Measurements from ENCODE around the gene TOGARAM2. TPM values are rescaled to one million over a fixed set of nuclear protein-coding genes. Genes with fewer than 3 reads are reported as not detected.

Gene TOGARAM2
- total and polyA plus RNA-seq, 2 of the 13 experiments (the other 11 are each of a cell fraction or from before 2014, with no cell fraction given) = under 0.01 to 0.05 TPM

- H3K79me2 ChIP-seq (ENCODE audit: insufficient read depth, low read length) = no peaks in the 10 kb centered on the region
- POLR2A ChIA-PET = no interaction called here
- no peak overlapping the region for H3K27ac ChIP-seq (ENCODE audit: extremely low read length, insufficient read depth, low read length)
- 0% methylated on average over 2 of the region's 2 CpGs for WGBS (ENCODE audit: low lambda C conversion rate)
- BruUV-seq (replicated peaks) = no TSS peak
- peaks cover 2 to 10% of the 10 kb centered on the region in 2 experiments; a peak in 2 of 5 replicates for H3K27me3 ChIP-seq (ENCODE audit: control insufficient read depth in 1 of 2, insufficient read depth in 2 of 2, low read length in 2 of 2)
- no peak overlapping the region for H3K4me2 ChIP-seq (ENCODE audit: low read depth, low read length)
- CTCF ChIA-PET (ENCODE audit: low intra/inter-chr PET ratio, low total read pairs) = no interaction called here
- intact Hi-C loops (cut with micrococcal nuclease; ENCODE audit: unreplicated experiment) (no loop called here), in situ Hi-C loops (cut with HindIII; ENCODE audit: extremely low pct_ligation_motif_present, low pct_unique_long_range_greater_than_20kb) (no loop called here)
- H3K36me3 ChIP-seq (replicated peaks in 1 of 2; ENCODE audit: control insufficient read depth in 1 of 2, insufficient read depth in 2 of 2, low read length in 2 of 2) = no peaks in the 10 kb centered on the region
- TF ChIP-seq NPAS2 (CRISPR knock-in tag; IDR thresholded peaks at IDR 0.05; ENCODE audit: borderline replicate concordance) (no peak), AKNA (CRISPR knock-in tag; IDR thresholded peaks at IDR 0.05; ENCODE audit: borderline replicate concordance) (no peak), ZNF274 (CRISPR knock-in tag; IDR thresholded peaks at IDR 0.05) (no peak), ZNF878 (CRISPR knock-in tag; IDR thresholded peaks at IDR 0.05) (no peak), HOXA7 (CRISPR knock-in tag; IDR thresholded peaks at IDR 0.05) (no peak), NFRKB (IDR thresholded peaks at IDR 0.05) (no peak)
- TF ChIP-seq, protein P1, sequence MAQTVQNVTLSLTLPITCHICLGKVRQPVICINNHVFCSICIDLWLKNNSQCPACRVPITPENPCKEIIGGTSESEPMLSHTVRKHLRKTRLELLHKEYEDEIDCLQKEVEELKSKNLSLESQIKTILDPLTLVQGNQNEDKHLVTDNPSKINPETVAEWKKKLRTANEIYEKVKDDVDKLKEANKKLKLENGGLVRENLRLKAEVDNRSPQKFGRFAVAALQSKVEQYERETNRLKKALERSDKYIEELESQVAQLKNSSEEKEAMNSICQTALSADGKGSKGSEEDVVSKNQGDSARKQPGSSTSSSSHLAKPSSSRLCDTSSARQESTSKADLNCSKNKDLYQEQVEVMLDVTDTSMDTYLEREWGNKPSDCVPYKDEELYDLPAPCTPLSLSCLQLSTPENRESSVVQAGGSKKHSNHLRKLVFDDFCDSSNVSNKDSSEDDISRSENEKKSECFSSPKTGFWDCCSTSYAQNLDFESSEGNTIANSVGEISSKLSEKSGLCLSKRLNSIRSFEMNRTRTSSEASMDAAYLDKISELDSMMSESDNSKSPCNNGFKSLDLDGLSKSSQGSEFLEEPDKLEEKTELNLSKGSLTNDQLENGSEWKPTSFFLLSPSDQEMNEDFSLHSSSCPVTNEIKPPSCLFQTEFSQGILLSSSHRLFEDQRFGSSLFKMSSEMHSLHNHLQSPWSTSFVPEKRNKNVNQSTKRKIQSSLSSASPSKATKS (CRISPR knock-in tag; IDR thresholded peaks at IDR 0.05) = no peak
- TF ChIP-seq, protein P2, sequence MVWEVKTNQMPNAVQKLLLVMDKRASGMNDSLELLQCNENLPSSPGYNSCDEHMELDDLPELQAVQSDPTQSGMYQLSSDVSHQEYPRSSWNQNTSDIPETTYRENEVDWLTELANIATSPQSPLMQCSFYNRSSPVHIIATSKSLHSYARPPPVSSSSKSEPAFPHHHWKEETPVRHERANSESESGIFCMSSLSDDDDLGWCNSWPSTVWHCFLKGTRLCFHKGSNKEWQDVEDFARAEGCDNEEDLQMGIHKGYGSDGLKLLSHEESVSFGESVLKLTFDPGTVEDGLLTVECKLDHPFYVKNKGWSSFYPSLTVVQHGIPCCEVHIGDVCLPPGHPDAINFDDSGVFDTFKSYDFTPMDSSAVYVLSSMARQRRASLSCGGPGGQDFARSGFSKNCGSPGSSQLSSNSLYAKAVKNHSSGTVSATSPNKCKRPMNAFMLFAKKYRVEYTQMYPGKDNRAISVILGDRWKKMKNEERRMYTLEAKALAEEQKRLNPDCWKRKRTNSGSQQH (CRISPR knock-in tag; IDR thresholded peaks at IDR 0.05; ENCODE audit: low read depth) = no peak
- H3K4me1 ChIP-seq (ENCODE audit: insufficient read depth, low read length) = no peaks in the 10 kb centered on the region
- H3K4me3 ChIP-seq (replicated peaks in 1 of 3; ENCODE audit: insufficient read depth in 1 of 3, low read depth in 2 of 3, low read length in 3 of 3) = no peak overlapping the region
- no peak for ATAC-seq
- H4K20me1 ChIP-seq (ENCODE audit: insufficient read depth, low read length) = no peaks in the 10 kb centered on the region
- no peaks in the 10 kb centered on the region for H3K9me3 ChIP-seq (ENCODE audit: low read length)
- no peak for FAIRE-seq
- DNase-seq (ENCODE audit: low spot score) = no peak
- H3K9ac ChIP-seq (ENCODE audit: insufficient read depth, low read depth, low read length) = no peak overlapping the region
- no peak overlapping the region for H2AFZ ChIP-seq (ENCODE audit: low read length)
These were observed 52.1 kb downstream of the TOGARAM2 start for GRCh38 chr2:29033172-29033571.

Data from HepG2 (cell line).